Stimulated activated CD4-positive, alpha-beta T cell treated with anti-CD3 and anti-CD28 coated beads, TNF-alpha, amount 100 ng/mL, for 48 hours (primary cell): ENCODE measurements around the gene GRID2IP.

ENCODE experiments used
- DNase-seq, 3 donors: peaks; one replicate each; pipeline ENCODE4 v3.0.0-alpha.2; 2020; ENCODE audit warnings: low read depth in 3 of 3

The GRID2IP gene

GRCh38 chr7:6447581-6448199 lies 103.6 kb downstream of the GRID2IP start, which contains the start of gene DAGLB:
Gene DAGLB (minus strand): TSS chr7:6447954. CDS start chr7:6447842, 112 bp downstream.
- DNase-seq, result peak; percentile 87 to 96 (median 93)
